NCI-H82 (cell line): ENCODE data around the gene HAUS5.

Experiments used
- DNase-seq: peaks from one replicate; lab custom pipeline; 2025; lab: John Stamatoyannopoulos, UW

The HAUS5 gene

GRCh38 chr19:35671818-35672217 is 59.3 kb downstream of the HAUS5 start:
- no peak for DNase-seq

GRCh38 chr19:35673121-35673804 is 60.7 kb downstream of the HAUS5 start:
- DNase-seq, result peak; percentile 52
